ENCODE data around the gene DGCR6. TPM values are rescaled to one million over a fixed set of nuclear protein-coding genes. Genes with fewer than 3 reads are reported as not detected.
"Not testable (repeated sequence)": the region's sequence is repeated elsewhere in the genome, so short reads cannot be mapped to it uniquely, and the experiment has no call there.

Gene DGCR6
- total and polyA plus RNA-seq, 2 of the 4 experiments (the other 2 are of a cell fraction), result 0.54 to 0.58 TPM

DNA sequence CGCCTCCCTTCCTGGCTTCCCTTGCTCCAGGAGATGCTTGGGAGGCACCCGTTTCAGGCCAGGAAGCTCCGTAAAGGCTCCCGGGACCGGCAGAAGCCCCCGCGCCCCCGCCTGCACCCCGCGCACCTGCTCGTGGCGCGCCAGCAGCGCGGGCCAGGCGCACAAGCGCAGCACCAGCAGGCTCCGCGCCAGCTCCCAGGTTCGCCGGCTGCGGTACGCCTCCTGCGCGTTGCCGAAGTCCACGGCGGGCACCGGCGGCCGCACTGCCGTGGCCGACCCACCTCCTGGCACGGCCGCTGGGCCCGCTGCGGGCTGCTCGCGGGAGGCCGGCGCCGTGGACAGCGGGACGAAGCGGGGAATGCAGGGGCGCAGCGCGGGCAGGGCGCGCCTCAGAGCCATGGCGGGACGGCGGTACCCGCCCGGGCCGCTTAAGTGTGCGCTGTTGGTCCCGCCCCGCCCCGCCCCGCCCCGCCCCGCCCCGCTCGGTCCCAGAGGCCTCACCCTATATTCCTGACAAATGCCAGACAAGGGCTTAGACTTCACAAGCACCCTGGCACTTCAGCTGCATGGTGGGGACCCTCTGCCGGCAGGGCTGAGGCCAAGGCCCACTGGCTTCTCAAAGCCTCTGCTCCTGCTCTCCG lies 29.9 kb downstream of the DGCR6 start, which contains the start of gene PRODH:
PRODH (minus strand) TSS at position 405 of the 641 bp plus-strand sequence; CDS start at position 399, 6 bp downstream.
- WGBS, 2 experiments (ENCODE audit: extremely low coverage in 2 of 2, insufficient read length in 1 of 2), result no CpG with 5 or more reads among the region's 67 CpGs
- Histone ChIP-seq H3K4me2 (ENCODE audit: low read depth, low read length) (no peak within 1 kb of the TSS), H3K14ac (replicated peaks; ENCODE audit: low read depth, low read length) (no peak within 1 kb of the TSS), H4K20me1 (ENCODE audit: insufficient read depth, low read length) (no peaks in the 10 kb centered on the region), H3K4me1 (ENCODE audit: control insufficient read depth, insufficient read depth, low read length) (no peaks in the 10 kb centered on the region), H2AFZ (replicated peaks; ENCODE audit: low read length, poor library complexity) (no peak within 1 kb of the TSS), H3K27ac (ENCODE audit: insufficient read depth, low read length) (no peak within 1 kb of the TSS), H2BK20ac (ENCODE audit: low read depth, low read length) (no peak within 1 kb of the TSS), H3K56ac (ENCODE audit: extremely low read depth, insufficient read depth, low read length) (no peak within 1 kb of the TSS), H3K4me3 (ENCODE audit: insufficient read depth, low read depth, low read length) (no peak within 1 kb of the TSS), H2BK120ac (ENCODE audit: low read depth, low read length) (no peak within 1 kb of the TSS), H3K79me1 (ENCODE audit: low read depth in 1 of 2, low read length in 2 of 2) (no peaks in the 10 kb centered on the region), H3K9me3 (ENCODE audit: control insufficient read depth, insufficient read depth, low read length) (no peaks in the 10 kb centered on the region), H3K9me1 (ENCODE audit: insufficient read depth, low read length) (no peaks in the 10 kb centered on the region), H3K36me3 (ENCODE audit: control insufficient read depth, insufficient read depth, low read length) (no peaks in the 10 kb centered on the region), H3K18ac (ENCODE audit: low read depth, low read length) (no peak within 1 kb of the TSS), H2BK5ac (ENCODE audit: low read depth, low read length, poor library complexity, severe bottlenecking) (no peak within 1 kb of the TSS), H4K8ac (ENCODE audit: low read depth in 2 of 2, low read length in 2 of 2) (no peak within 1 kb of the TSS), H3K23ac (ENCODE audit: low read depth, low read length) (no peak within 1 kb of the TSS), H2BK15ac (ENCODE audit: low read depth, low read length) (no peak within 1 kb of the TSS), H3K9ac (ENCODE audit: low read depth, low read length) (no peak within 1 kb of the TSS), H4K91ac (ENCODE audit: insufficient read depth, low read depth, low read length) (no peak within 1 kb of the TSS), H3K4ac (ENCODE audit: low read depth, low read length) (no peak within 1 kb of the TSS), H3K27me3 (ENCODE audit: control insufficient read depth, insufficient read depth, low read length) (no peaks in the 10 kb centered on the region), H4K5ac (ENCODE audit: low read depth, low read length) (no peak within 1 kb of the TSS), H2AK9ac (replicated peaks; ENCODE audit: low read depth, low read length, poor library complexity) (no peak within 1 kb of the TSS), H2AK5ac (ENCODE audit: low read depth, low read length) (no peak within 1 kb of the TSS)
- ChIA-PET CTCF (interaction anchor here (0.6 kb wide), 1 partner anchor 18 kb away, joined by 3 read pairs; no protein-coding TSS in a partner anchor), POLR2A (ENCODE audit: unreplicated experiment) (no interaction called here)
- no TSS peak for BruUV-seq (replicated peaks)
- ATAC-seq (ENCODE audit: low read depth) (peak; percentile 56), DNase-seq (no peak)
- dilution Hi-C loops (cut with HindIII; ENCODE audit: low sequenced_read_pairs, unreplicated experiment) (no loop called here), intact Hi-C loops (cut with micrococcal nuclease) (no loop called here), in situ Hi-C loops (cut with MboI; ENCODE audit: low sequenced_read_pairs) (no loop called here)
- TF ChIP-seq SMC3 (IDR thresholded peaks at IDR 0.05; ENCODE audit: low read depth, low read length) (no peak), FOS (IDR thresholded peaks at IDR 0.05; ENCODE audit: low read depth, low read length) (no peak), MAZ (IDR thresholded peaks at IDR 0.05; ENCODE audit: borderline replicate concordance, low read depth, low read length) (no peak), RFX5 (IDR thresholded peaks at IDR 0.05; ENCODE audit: low read depth, low read length) (no peak)
- TF ChIP-seq, protein P1, sequence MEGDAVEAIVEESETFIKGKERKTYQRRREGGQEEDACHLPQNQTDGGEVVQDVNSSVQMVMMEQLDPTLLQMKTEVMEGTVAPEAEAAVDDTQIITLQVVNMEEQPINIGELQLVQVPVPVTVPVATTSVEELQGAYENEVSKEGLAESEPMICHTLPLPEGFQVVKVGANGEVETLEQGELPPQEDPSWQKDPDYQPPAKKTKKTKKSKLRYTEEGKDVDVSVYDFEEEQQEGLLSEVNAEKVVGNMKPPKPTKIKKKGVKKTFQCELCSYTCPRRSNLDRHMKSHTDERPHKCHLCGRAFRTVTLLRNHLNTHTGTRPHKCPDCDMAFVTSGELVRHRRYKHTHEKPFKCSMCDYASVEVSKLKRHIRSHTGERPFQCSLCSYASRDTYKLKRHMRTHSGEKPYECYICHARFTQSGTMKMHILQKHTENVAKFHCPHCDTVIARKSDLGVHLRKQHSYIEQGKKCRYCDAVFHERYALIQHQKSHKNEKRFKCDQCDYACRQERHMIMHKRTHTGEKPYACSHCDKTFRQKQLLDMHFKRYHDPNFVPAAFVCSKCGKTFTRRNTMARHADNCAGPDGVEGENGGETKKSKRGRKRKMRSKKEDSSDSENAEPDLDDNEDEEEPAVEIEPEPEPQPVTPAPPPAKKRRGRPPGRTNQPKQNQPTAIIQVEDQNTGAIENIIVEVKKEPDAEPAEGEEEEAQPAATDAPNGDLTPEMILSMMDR (conservative IDR thresholded peaks at IDR 0.05; ENCODE audit: low read depth, low read length), result no peak

DNA sequence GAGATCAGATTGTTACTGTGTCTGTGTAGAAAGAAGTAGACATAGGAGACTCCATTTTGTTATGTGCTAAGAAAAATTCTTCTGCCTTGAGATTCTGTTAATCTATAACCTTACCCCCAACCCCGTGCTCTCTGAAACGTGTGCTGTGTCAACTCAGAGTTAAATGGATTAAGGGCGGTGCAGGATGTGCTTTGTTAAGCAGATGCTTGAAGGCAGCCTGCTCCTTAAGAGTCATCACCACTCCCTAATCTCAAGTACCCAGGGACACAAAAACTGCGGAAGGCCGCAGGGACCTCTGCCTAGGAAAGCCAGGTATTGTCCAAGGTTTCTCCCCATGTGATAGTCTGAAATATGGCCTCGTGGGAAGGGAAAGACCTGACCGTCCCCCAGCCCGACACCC lies 32.6 kb downstream of the DGCR6 start:
- H2AK9ac ChIP-seq (replicated peaks; ENCODE audit: low read depth, low read length, poor library complexity); H3K14ac ChIP-seq (replicated peaks; ENCODE audit: low read depth, low read length); H3K56ac ChIP-seq (ENCODE audit: extremely low read depth, insufficient read depth, low read length); in situ Hi-C loops (cut with MboI; ENCODE audit: low sequenced_read_pairs); H2AFZ ChIP-seq (replicated peaks; ENCODE audit: low read length, poor library complexity); H3K23ac ChIP-seq (ENCODE audit: low read depth, low read length); H4K5ac ChIP-seq (ENCODE audit: low read depth, low read length); H3K4me1 ChIP-seq (ENCODE audit: control insufficient read depth, insufficient read depth, low read length); H3K9me3 ChIP-seq (ENCODE audit: control insufficient read depth, insufficient read depth, low read length); H3K9me1 ChIP-seq (ENCODE audit: insufficient read depth, low read length); BruUV-seq (replicated peaks); H3K27me3 ChIP-seq (ENCODE audit: control insufficient read depth, insufficient read depth, low read length); H2AK5ac ChIP-seq (ENCODE audit: low read depth, low read length); H3K4ac ChIP-seq (ENCODE audit: low read depth, low read length); dilution Hi-C loops (cut with HindIII; ENCODE audit: low sequenced_read_pairs, unreplicated experiment); H3K4me2 ChIP-seq (ENCODE audit: low read depth, low read length); H3K4me3 ChIP-seq (ENCODE audit: insufficient read depth, low read depth, low read length); H3K27ac ChIP-seq (ENCODE audit: insufficient read depth, low read length); DNase-seq; intact Hi-C loops (cut with micrococcal nuclease); H3K79me1 ChIP-seq (ENCODE audit: low read depth in 1 of 2, low read length in 2 of 2); H3K36me3 ChIP-seq (ENCODE audit: control insufficient read depth, insufficient read depth, low read length); CTCF ChIA-PET; POLR2A ChIA-PET (ENCODE audit: unreplicated experiment); H2BK20ac ChIP-seq (ENCODE audit: low read depth, low read length); ATAC-seq (ENCODE audit: low read depth); H4K8ac ChIP-seq (ENCODE audit: low read depth in 2 of 2, low read length in 2 of 2); H4K20me1 ChIP-seq (ENCODE audit: insufficient read depth, low read length); H2BK5ac ChIP-seq (ENCODE audit: low read depth, low read length, poor library complexity, severe bottlenecking); H3K9ac ChIP-seq (ENCODE audit: low read depth, low read length); H2BK120ac ChIP-seq (ENCODE audit: low read depth, low read length); H2BK15ac ChIP-seq (ENCODE audit: low read depth, low read length); H4K91ac ChIP-seq (ENCODE audit: insufficient read depth, low read depth, low read length); H3K18ac ChIP-seq (ENCODE audit: low read depth, low read length): not testable (repeated sequence)
- no CpG with 5 or more reads among the region's 8 CpGs for WGBS, 2 experiments (ENCODE audit: extremely low coverage in 2 of 2, insufficient read length in 1 of 2)
